GM19035 (cell line): ENCODE results near the gene OR10D3.
"Not testable (repeated sequence)": the region's sequence is repeated elsewhere in the genome, so short reads cannot be mapped to it uniquely, and the experiment has no call there.

ENCODE experiments used
- ATAC-seq: cut with Tn5 transposase; IDR thresholded peaks from one replicate; pipeline ENCODE4 v1.9.1; 2021; ENCODE audit not compliant: unreplicated experiment

The OR10D3 gene

GRCh38 chr11:124194293-124195188 lies 11.4 kb downstream of the OR10D3 start:
- ATAC-seq: no peak

GRCh38 chr11:124195189-124195734 lies 12.1 kb downstream of the OR10D3 start:
- ATAC-seq: peak; percentile 95

GRCh38 chr11:124197999-124198398 lies 14.9 kb downstream of the OR10D3 start:
- no peak for ATAC-seq

- no peak for ATAC-seq
These were observed 15.8 kb downstream of the OR10D3 start for GRCh38 chr11:124198897-124199296.

GRCh38 chr11:124199702-124200101 lies 16.6 kb downstream of the OR10D3 start:
- ATAC-seq: no peak

- ATAC-seq: no peak
These were observed 17.5 kb downstream of the OR10D3 start for GRCh38 chr11:124200671-124201070.

- no peak for ATAC-seq
These were observed 19.8 kb downstream of the OR10D3 start for GRCh38 chr11:124202951-124203350.

- no peak for ATAC-seq
These were observed 20.9 kb downstream of the OR10D3 start for GRCh38 chr11:124204008-124204407.

- no peak for ATAC-seq
These were observed 24.1 kb downstream of the OR10D3 start for GRCh38 chr11:124207102-124207792.

- no peak for ATAC-seq
These were observed 26.7 kb downstream of the OR10D3 start for GRCh38 chr11:124209824-124210357.

- no peak for ATAC-seq
These were observed 27.3 kb downstream of the OR10D3 start for GRCh38 chr11:124210421-124210820.

- no peak for ATAC-seq
These were observed 28.2 kb downstream of the OR10D3 start for GRCh38 chr11:124211321-124211720.

GRCh38 chr11:124214027-124214426 lies 30.9 kb downstream of the OR10D3 start:
- no peak for ATAC-seq

- ATAC-seq: no peak
These were observed 36.0 kb downstream of the OR10D3 start for GRCh38 chr11:124219126-124219525.

GRCh38 chr11:124222407-124222806 lies 39.3 kb downstream of the OR10D3 start:
- no peak for ATAC-seq

- ATAC-seq: not testable (repeated sequence)
These were observed 41.7 kb downstream of the OR10D3 start for GRCh38 chr11:124224618-124225423.

GRCh38 chr11:124225471-124225870 lies 42.3 kb downstream of the OR10D3 start:
- ATAC-seq: no peak

GRCh38 chr11:124233376-124233775 lies 50.2 kb downstream of the OR10D3 start:
- ATAC-seq: no peak
